Transverse colon (tissue), 4 donors: ENCODE measurements around the gene TAC4. TPM values are rescaled to one million over a fixed set of nuclear protein-coding genes. Genes with fewer than 3 reads are reported as not detected.

Experiments
- DNase-seq: peaks from one replicate; pipeline ENCODE4 v3.0.0-alpha.2; 2019
- H3K27ac ChIP-seq, 4 donors: fragments of 200-600 bp; sonication (generic); 2 replicates each; pipeline ENCODE4 v1.5.1; 2016 to 2018; ENCODE audit warnings: inconsistent platforms in 4 of 4
- H3K27me3 ChIP-seq: fragments of 200-600 bp; sonication (generic); 2 replicates; pipeline ENCODE4 v1.5.1; 2017; ENCODE audit warnings: inconsistent platforms
- H3K36me3 ChIP-seq, 4 donors: fragments of 200-600 bp; sonication (generic); 2 replicates each; pipeline ENCODE4 v1.5.1; 2017 to 2019; ENCODE audit warnings: inconsistent platforms in 4 of 4
- H3K4me1 ChIP-seq, 4 donors: fragments of 200-600 bp; sonication (generic); 2 replicates each; pipeline ENCODE4 v1.5.1; 2017 to 2020; ENCODE audit warnings: inconsistent platforms in 4 of 4
- H3K4me3 ChIP-seq, 4 donors: fragments of 200-600 bp; sonication (generic); 1 replicate in 1 of 4; 2 replicates in 3 of 4; pipeline versions ENCODE4 v1.5.1 to v1.6.1; 2017 to 2019; ENCODE audit warnings: inconsistent platforms in 4 of 4
- H3K9me3 ChIP-seq, 2 donors: fragments of 200-600 bp; sonication (generic); 2 replicates each; pipeline ENCODE4 v1.5.1; 2017 to 2019; ENCODE audit warnings: inconsistent platforms in 2 of 2
- CTCF ChIP-seq, 5 experiments: fragments of 200-600 bp in 3 of 5; fragments of 450-650 bp in 2 of 5; sonication (generic) in 3 of 5; IDR thresholded peaks; 1 replicate in 2 of 5; 2 replicates in 3 of 5; pipeline ENCODE4 v1.5.1; 2016 to 2017; ENCODE audit warnings: antibody characterized with exemption in 5 of 5, inconsistent platforms in 3 of 5, mild to moderate bottlenecking in 2 of 5, moderate library complexity in 1 of 5
- EP300 ChIP-seq: sonication (generic); formaldehyde crosslinking; IDR thresholded peaks from one replicate; pipeline ENCODE4 v1.6.1; 2017; ENCODE audit warnings: antibody characterized with exemption, low read depth
- POLR2A ChIP-seq: fragments of 450-650 bp; IDR thresholded peaks from one replicate; pipeline ENCODE4 v1.6.1; 2016; ENCODE audit warnings: antibody characterized with exemption, mild to moderate bottlenecking, moderate library complexity
- POLR2AphosphoS5 ChIP-seq, 3 donors: sonication (generic); formaldehyde crosslinking; IDR thresholded peaks; one replicate each; pipeline ENCODE4 v1.6.1; 2016; ENCODE audit warnings: antibody characterized with exemption in 3 of 3
- WGBS, 2 donors: methylation state at CpG; one replicate each; pipeline ENCODE4 v1.1.5; 2018; ENCODE audit warnings: low coverage in 1 of 2; 5-methylcytosine and 5-hydroxymethylcytosine counted together
- in situ Hi-C, 4 donors: fragments of 200-750 bp; cut with MboI; loops; one replicate each; pipeline versions ENCODE4 v1.15.0 to v1.15.1; 2017; ENCODE audit warnings: low sequenced_read_pairs in 3 of 4, low pct_ligation_motif_present in 1 of 4, low pct_unique_long_range_greater_than_20kb in 1 of 4
- intact Hi-C: fragments of 100-400 bp; cut with DNase I; formaldehyde crosslinking; loops from one replicate; pipeline ENCODE4 v1.15.1; 2023; ENCODE audit warnings: low total_unique reads
- total RNA-seq, 4 donors: library from RNA; depleted of rRNA; stranded (reverse); fragments of >200 nt; gene quantifications; one replicate each; pipeline ENCODE4 v1.1.0, GENCODE V29; 2016

TAC4 gene
- total RNA-seq, 4 donors from 2014 or later, result not detected

GRCh38 chr17:49878931-49879904, 31.3 kb upstream of the TAC4 start:
- Histone ChIP-seq H3K9me3 (no peaks in the 10 kb centered on the region), H3K4me1 (peaks cover 0 to 8% (median 5%) of the 10 kb centered on the region in 4 donors), H3K27ac (no peak overlapping the region), H3K27me3 (peaks cover 73% of the 10 kb centered on the region), H3K4me3 (no peak overlapping the region), H3K36me3 (no peaks in the 10 kb centered on the region)
- in situ Hi-C loops, result no loop called here
- no peak for DNase-seq
- intact Hi-C loops, result no loop called here
- WGBS, 2 donors, result 58 to 81% methylated on average over 5 to 14 of the region's 14 CpGs
- TF ChIP-seq POLR2AphosphoS5 (IDR thresholded peaks at IDR 0.05), result no peak
- TF ChIP-seq EP300, result no peak
- TF ChIP-seq POLR2A, result no peak
- TF ChIP-seq CTCF (IDR thresholded peaks at IDR 0.05), result no peak

- H3K4me1 ChIP-seq, result peaks cover 0 to 7% (median 4%) of the 10 kb centered on the region in 4 donors
- no peak overlapping the region for H3K4me3 ChIP-seq
- in situ Hi-C loops, result no loop called here
- TF ChIP-seq POLR2A, result no peak
- no peak for TF ChIP-seq POLR2AphosphoS5 (IDR thresholded peaks at IDR 0.05)
- no peak for TF ChIP-seq CTCF (IDR thresholded peaks at IDR 0.05)
- TF ChIP-seq EP300, result no peak
- H3K9me3 ChIP-seq, result no peaks in the 10 kb centered on the region
- WGBS, 2 donors, result 68% methylated on average over 9 of the region's 9 CpGs; no CpG with 5 or more reads in 1 of the 2 donors
- no peaks in the 10 kb centered on the region for H3K36me3 ChIP-seq
- intact Hi-C loops, result no loop called here
- DNase-seq, result no peak
- H3K27me3 ChIP-seq, result peaks cover 47% of the 10 kb centered on the region
- H3K27ac ChIP-seq, result no peak overlapping the region
These were observed 27.8 kb upstream of the TAC4 start for GRCh38 chr17:49875685-49876084.

GRCh38 chr17:49874911-49875310, 27.0 kb upstream of the TAC4 start:
- Histone ChIP-seq H3K4me3 (no peak overlapping the region), H3K27me3 (peaks cover 40% of the 10 kb centered on the region), H3K9me3 (no peaks in the 10 kb centered on the region), H3K36me3 (no peaks in the 10 kb centered on the region), H3K4me1 (no peaks in the 10 kb centered on the region), H3K27ac (no peak overlapping the region)
- WGBS, 2 donors, result 73% methylated on average over 2 of the region's 2 CpGs; no CpG with 5 or more reads in 1 of the 2 donors
- DNase-seq, result no peak
- in situ Hi-C loops (loop anchor here in 1 of 4 donors (25.0 kb wide), 1 partner anchor 313 kb away; no protein-coding TSS in a partner anchor), intact Hi-C loops (no loop called here)
- TF ChIP-seq POLR2AphosphoS5 (IDR thresholded peaks at IDR 0.05), result no peak
- TF ChIP-seq POLR2A, result no peak
- TF ChIP-seq EP300, result no peak
- TF ChIP-seq CTCF (IDR thresholded peaks at IDR 0.05), result no peak

- TF ChIP-seq CTCF (IDR thresholded peaks at IDR 0.05), result no peak
- intact Hi-C loops, result no loop called here
These were observed 26.1 kb upstream of the TAC4 start for GRCh38 chr17:49873926-49874325.

More at GRCh38 chr17:49873926-49874325, 26.1 kb upstream of the TAC4 start:
- Histone ChIP-seq H3K36me3 (no peaks in the 10 kb centered on the region), H3K9me3 (no peaks in the 10 kb centered on the region), H3K27ac (no peak overlapping the region), H3K4me3 (no peak overlapping the region), H3K27me3 (peaks cover 30% of the 10 kb centered on the region), H3K4me1 (no peaks in the 10 kb centered on the region)
- DNase-seq, result no peak
- in situ Hi-C loops, result loop anchor here in 1 of 4 donors (25.0 kb wide), 1 partner anchor 312 kb away; no protein-coding TSS in a partner anchor
- 66 to 69% methylated on average over 3 of the region's 3 CpGs for whole genome bisulfite sequencing, 2 donors
